GM12875 (cell line): ENCODE measurements around the gene TARS2.

ENCODE experiments used
- H3K4me3 ChIP-seq: one replicate; pipeline ENCODE4 v1.5.1; 2011; ENCODE audit warnings: low read depth, low read length, control low read depth
- CTCF ChIP-seq: IDR thresholded peaks from 2 replicates; pipeline ENCODE4 v1.5.1; 2011; ENCODE audit warnings: low read depth, mild to moderate bottlenecking, control low read depth, inconsistent platforms, low read length, moderate library complexity, borderline replicate concordance; ENCODE audit not compliant: insufficient read depth

TARS2 gene

GRCh38 chr1:150472601-150473200 is 14.5 kb upstream of the TARS2 start:
- no peak overlapping the region for H3K4me3 ChIP-seq
- TF ChIP-seq CTCF: no peak

DNA sequence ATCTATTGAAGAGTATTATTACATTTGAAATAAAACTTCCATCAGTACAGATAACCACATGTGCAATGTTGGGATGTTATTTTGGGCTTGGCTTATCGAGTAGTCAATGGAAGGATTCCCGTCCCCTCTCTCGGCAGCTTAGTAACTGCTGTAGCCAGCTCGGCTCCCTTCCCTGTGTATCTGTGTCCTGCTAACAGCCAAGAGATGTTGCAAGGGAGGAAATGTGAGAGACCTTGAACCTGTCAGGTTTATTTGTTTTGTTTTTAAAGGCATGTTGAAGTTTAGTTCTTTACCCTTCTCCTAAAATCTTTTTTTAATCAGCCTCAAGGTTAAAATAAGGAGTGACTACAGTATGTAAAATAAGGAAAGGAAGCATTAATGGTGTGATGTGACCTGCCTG is 13.6 kb upstream of the TARS2 start:
- no peak for TF ChIP-seq CTCF
- H3K4me3 ChIP-seq: no peak overlapping the region

GRCh38 chr1:150474869-150475268 is 12.3 kb upstream of the TARS2 start:
- TF ChIP-seq CTCF: no peak
- no peak overlapping the region for H3K4me3 ChIP-seq

DNA sequence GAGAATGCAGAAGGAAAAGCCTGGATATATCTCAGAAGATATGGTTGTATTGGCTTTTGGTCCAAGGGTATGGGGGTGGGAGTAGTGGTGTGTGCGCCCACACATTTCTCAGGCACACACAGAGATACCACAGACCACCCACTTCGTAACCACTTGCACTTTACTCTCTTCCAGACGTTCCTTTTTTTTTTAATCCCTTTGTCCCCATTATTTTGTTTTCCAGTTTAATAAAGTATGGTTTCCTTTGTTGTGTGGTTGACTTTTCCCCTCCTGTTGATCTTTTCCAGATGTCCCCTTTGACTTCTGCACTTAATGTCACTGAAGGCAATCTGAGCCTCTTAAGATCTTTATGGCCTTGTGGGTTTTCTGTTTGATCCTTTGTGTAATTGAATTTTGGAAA is 10.5 kb upstream of the TARS2 start:
- no peak overlapping the region for H3K4me3 ChIP-seq
- TF ChIP-seq CTCF: no peak

GRCh38 chr1:150477320-150477719 is 9.9 kb upstream of the TARS2 start:
- no peak for TF ChIP-seq CTCF
- H3K4me3 ChIP-seq: no peak overlapping the region

DNA sequence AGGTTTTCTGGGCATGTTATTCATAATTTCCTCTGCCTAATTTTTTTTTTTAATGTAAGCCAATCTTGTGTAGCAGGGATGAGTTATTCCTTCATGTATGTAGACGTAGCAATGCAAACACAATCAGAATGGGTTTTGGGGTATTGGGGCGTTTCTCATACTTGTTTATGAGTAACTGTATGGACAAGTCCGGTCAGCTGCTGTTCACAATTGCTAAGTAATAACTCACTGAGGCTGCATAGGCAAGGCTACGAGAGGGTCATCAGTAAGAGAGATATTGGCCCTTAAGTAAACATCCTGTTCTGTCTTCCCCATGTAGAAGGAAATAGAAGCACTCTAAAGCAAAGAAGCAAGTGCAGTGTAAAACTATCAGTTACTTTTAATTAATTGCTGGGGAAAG is 9.5 kb upstream of the TARS2 start:
- no peak for TF ChIP-seq CTCF
- no peak overlapping the region for H3K4me3 ChIP-seq

GRCh38 chr1:150479370-150479769 is 7.8 kb upstream of the TARS2 start:
- H3K4me3 ChIP-seq: no peak overlapping the region
- no peak for TF ChIP-seq CTCF
